ENCODE measurements around the gene TPD52L2.

GRCh38 chr20:63828545-63828944, 36.5 kb upstream of the TPD52L2 start:
- TF ChIP-seq CTCF (IDR thresholded peaks at IDR 0.05; ENCODE audit: low read depth, low read length) (no peak), POLR2A (IDR thresholded peaks at IDR 0.05; ENCODE audit: extremely low read depth, insufficient read length) (no peak)
